DMS114 treated with DMSO at 0.1 percent for 48 hours (cell line): ENCODE data around the gene PFAS.
"Not testable (repeated sequence)": the region's sequence is repeated elsewhere in the genome, so short reads cannot be mapped to it uniquely, and the experiment has no call there.

ENCODE experiments used
- DNase-seq: peaks from one replicate; lab custom pipeline; 2025; ENCODE audit not compliant: unreplicated experiment; lab: John Stamatoyannopoulos, UW

Gene PFAS

DNA sequence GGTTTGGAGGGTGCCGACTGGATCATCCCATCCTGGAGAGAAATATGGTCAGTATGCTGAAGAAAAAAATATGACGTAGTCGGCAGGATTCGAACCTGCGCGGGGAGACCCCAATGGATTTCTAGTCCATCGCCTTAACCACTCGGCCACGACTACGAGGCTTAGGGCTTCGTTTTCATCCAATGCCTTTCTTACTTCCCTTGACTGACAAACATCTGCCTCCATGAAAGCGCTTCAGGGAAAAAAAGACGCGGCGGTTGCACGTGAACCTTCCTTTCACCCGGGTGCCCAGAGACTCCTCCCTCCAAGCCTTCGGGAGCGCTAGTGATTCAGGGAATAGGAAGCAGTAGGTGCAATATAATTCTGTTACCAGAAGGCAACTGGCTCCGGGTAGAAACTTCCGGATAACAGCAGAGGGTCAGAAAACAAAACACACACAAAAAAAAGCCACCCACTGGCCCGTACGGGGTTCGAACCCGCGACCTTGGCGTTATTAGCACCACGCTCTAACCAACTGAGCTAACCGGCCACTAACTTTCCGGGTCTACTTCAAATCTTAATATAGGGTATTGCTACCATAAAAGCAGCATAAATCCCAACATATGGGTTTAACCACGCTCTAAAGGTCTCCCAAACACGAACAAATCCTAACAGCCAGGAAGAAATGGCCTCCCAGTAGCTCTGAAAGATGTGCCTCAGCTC is 22.4 kb upstream of the PFAS start:
- DNase-seq: no peak

DNA sequence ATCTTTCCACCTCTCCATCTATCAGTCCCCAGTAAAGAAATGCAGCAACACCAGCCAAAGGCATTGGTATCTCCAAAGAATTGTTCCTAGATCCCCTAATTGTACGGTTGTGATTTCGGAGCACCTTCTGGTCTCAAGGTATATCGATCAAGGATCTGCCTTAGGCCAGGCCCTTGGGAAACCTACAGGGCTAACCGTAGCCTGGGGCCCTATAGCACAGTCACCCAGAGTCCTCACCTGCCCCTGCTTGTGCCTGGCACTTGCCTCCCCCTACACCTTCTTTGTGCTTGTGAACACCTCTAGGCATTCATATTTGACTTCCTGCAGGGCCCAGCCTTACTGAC is 21.9 kb upstream of the PFAS start:
- DNase-seq: no peak

DNA sequence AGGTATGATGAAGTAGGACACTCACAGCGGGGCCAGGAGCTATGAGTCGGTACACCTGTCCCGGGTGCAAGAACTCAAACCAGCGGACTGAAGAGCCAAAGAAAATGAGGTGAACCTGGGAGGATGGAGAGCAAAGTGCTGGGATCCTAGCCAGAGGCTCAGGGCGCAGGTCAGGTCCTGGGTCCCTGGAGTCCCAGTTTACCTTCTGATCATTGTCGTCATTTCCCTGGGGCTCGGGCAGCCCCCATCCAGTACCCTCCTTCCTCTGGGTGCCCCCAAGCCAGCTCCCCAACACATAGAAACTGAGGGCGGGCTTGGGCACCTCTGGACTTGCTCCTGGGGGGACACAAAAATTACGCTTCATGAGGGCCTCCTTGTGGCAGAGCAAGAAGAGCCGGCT is 17.4 kb upstream of the PFAS start:
- DNase-seq: no peak

DNA sequence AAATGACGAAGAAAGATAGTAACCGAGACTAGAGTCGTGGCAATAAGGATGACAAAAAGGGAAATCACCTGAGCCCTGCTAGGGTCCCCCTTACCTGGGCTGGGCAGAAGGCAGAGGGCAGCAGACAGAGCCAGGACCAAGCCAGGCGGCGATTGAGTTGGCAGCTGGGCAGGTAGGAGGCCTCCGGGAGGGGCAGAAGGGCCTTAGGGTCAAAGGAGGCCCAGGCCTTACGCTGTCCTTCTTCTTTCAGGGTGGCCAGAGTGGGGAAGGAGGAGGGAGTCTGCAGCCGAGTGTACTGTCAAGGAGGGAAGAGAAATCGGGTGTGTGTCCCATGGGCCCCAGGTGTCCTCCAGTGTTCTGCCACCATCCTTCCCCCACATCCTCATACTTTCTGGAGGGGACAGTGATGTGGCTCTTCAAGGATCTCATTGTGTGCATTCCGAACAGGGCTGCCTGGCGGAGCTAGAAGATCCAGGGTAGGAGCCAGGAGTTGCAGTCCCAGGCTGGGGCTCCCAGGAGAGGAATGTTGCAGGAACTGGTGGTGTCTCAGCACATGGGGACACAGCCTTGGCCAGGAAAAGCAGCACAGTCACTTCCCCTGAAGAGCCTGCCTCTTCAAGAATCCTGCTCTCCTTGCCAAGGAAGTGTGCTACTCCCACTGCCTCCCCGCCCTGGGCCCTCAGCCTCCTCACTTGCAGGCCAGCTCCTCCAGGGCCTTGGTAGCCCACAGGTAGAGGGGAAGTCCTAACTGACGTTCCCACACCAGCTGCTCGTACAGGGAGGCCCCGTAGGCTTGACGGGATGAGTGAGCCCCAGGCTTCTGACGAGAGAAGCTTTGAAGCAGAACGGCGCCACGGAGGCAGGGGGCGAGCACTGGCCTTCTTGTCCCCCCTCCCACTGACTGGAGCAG is 14.5 kb upstream of the PFAS start:
- DNase-seq: no peak

DNA sequence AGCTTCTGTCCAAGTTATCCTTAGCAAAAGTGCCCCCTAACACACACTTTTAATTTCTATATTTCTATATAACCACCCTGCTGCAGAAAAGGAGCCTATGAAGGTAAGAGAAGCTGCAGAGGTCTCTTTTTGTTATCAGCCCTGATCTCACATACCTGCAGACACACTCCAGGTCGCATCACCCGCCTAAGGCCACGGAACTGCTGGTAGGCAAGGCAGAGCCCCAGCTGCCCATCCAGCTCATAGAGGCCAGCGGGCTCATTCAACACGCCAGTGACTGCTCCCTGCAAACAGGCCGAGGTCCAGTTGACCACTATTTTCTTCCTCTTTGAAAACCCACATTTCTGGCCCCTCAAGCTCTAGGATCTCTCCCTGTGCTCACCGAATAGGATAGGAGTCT is 13.4 kb upstream of the PFAS start:
- no peak for DNase-seq

DNA sequence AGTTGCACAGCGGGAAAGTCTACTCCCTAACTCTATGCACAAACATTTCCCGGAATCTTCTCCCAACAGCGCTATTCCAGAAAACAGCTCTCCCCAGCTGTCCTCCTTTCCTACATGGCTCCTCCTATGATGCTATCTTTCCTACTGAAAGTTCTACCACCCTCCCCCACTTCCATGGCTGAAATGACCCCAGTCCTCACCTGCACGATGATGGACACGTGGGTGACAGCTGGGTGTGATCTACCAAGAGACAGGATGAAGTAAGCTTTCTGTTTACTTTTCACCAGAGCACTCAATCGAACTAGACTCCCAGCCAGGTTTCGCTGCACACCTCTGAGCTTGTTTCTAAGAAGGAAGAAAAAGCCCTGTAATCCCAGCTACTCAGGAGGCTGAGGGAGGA is 11.9 kb upstream of the PFAS start:
- DNase-seq: no peak

DNA sequence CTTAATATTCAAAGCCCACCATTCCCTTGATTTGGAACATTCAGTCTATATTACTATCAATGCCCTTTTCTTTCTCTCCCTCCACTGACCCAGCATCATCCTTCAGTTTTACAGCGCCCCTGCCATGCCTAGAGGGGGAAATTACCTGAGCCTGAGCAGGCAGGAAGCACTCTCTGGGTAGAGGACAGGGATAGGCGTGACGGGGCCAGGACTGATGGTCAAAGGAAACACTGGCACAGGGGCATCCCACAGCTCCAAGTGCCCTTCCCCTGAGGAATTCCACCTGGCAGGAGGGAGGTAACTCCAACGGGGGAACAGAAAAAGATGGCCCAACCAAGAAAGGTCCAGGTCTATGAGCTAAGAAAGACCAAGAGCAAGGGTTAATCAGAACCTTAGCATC is 11.2 kb upstream of the PFAS start:
- DNase-seq: no peak

DNA sequence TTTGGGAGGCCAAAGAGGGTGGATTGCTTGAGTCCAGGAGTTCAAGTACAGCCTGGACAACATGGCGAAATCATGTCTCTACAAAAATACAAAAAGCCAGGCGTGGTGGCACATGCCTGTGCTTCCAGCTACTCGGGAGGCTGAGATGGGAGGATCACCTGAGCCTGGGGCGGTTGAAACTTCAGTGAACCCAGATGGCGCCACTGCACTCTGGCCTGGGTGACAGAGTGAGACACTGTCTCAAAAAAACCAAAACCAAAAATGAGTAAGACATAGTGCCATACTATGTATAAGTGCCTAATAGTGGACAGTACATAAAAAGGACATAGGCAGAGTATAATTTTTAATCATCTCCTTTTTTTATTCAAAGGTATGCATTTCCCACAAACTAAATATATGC is 5.3 kb upstream of the PFAS start:
- DNase-seq: no peak

DNA sequence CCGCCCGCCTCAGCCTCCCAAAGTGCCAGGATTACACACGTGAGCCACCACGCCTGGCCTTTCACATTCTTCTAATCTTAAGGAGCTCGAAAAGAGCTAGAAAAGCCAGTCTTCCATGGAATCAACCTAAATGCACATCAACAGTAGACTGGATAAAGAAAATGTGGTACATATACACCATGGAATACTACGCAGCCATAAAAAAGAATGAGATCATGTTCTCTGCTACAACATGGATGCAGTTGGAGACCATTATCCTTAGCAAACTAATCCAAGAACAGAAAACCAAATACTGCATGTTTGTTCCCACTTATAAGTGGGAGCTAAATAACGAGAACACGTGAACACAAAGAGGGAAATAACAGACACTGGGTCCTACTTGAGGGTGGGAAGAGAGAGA is 4.3 kb upstream of the PFAS start:
- DNase-seq: no peak

DNA sequence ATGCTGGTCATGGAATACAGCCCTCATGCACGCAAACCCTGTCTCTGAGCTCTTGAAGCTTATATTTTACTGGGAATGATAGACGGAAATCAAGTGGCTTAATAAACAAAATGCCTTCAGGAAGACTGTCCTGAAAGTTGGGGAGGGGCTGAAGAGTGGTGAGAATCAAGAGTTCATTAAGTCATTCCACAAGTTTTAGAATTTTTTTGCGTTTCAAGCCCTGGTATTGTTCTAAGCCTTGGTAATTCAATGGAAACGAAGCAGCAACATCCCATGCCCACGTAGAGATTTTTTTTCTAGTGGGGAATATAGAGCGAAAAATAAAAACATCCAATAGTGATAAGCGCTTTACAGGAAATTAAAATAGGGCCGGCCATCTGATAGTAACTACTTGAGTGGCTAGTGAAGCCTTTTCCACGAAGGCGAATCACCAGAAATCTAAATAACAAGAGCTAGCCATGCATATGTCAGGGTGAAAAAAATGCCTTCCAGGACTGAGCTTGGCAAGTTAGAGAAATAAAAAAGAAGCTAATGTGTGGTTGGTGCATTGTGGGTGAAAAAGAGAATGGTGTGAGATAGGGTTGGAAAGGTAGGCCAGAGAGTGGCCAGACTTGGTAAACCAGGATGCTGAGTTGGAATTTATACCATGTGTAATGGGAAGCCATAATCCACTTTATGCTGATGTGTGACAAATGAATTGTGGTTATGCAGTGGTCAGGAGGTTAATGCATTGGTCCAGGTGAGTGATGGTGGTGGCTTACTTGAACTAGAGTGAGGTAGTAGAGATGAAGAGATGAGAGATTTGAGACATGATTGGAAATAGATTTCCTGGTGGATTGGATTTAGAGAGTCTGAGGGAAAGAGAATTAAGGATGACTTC is 772 bp downstream of the PFAS start:
- no peak for DNase-seq

DNA sequence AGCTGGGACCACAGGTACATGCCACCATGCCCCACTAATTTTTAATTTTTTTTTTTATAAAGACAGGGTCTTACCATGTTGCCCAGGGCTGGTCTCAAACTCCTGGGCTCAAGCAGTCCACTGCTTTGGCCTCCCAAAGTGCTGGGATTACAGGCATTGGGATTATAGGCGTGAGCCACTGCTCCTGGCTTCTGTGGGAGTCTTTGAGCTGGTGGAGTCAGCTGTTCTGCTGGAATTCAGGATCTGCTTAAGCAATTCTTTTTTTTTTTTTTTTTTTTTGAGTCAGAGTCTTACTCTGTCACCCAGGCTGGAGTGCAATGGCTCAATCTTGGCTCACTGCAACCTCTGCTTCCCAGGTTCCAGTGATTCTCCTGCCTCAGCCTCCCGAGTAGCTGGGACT is 2.3 kb downstream of the PFAS start:
- DNase-seq: not testable (repeated sequence)

DNA sequence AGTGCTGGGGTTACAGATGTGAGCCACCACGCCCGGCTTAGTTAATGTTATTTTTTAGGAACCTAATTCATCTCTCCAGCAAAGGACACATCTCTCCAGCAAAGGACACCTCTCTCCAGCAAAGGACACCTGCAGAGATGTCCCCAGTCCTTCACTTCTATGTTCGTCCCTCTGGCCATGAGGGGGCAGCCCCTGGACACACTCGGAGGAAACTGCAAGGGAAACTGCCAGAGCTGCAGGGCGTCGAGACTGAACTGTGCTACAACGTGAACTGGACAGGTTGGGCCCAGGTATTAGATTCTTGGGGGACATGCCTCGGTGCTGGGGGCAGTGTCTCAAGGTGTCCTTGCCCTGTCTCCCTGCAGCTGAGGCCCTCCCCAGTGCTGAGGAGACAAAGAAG is 4.7 kb downstream of the PFAS start:
- peak; percentile 7 for DNase-seq

DNA sequence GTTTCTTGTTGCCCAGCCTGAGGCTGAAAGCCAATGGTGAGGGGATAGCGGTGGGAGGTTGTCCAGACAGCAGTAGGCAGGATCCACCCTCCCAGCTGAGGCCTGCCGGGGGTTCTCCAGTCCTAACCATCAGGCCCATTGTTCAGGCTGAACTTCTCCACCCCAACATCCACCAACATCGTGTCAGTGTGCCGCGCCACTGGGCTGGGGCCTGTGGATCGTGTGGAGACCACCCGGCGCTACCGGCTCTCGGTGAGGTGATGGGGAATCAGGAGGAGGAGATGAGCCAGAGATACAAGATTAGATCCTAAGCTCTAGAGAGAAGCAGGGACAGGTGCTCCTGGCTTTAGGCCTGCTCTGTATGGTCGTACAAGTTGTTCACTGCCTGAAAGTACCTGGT is 5.8 kb downstream of the PFAS start:
- no peak for DNase-seq

DNA sequence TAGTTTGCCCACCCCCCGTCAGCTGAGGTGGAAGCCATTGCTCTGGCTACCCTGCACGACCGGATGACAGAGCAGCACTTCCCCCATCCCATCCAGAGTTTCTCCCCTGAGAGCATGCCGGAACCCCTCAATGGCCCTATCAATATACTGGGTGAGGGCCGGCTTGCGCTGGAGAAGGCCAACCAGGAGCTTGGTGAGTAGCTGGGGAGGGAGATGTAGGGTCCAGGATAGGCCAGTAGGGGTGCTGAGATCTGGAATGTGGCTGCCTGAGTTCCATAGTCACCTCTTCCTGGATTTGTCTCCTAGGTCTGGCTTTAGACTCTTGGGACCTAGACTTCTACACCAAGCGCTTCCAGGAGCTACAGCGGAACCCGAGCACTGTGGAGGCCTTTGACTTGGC is 6.4 kb downstream of the PFAS start:
- DNase-seq: no peak

DNA sequence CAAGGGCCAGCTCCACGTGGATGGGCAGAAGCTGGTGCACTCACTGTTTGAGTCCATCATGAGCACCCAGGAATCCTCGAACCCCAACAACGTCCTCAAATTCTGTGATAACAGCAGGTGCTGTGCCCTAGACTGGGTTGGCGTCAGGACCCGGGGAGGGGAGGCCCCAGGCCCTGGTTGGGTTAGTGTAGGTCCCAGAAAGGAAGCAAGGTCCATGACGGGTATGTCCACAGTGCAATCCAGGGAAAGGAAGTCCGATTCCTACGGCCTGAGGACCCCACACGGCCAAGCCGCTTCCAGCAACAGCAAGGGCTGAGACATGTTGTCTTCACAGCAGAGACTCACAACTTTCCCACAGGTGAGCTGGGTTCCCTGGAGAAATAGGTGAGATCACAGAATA is 7.2 kb downstream of the PFAS start:
- no peak for DNase-seq

DNA sequence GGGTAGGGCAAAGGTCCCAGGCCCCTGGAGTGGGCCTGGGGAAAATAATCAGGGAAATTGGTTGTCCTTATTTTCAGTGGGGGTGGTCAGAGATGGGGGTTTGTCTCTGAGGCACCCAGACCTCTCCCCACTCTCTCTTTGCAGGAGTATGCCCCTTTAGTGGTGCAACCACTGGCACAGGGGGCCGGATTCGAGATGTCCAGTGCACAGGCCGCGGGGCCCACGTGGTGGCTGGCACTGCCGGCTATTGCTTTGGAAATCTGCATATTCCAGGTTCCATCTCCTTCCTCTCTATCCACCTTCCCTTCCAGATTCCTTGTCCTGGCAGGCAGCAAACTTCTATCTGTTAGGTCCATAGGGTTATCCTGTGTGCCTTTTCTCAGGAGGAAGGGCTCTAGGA is 7.6 kb downstream of the PFAS start:
- DNase-seq: no peak

DNA sequence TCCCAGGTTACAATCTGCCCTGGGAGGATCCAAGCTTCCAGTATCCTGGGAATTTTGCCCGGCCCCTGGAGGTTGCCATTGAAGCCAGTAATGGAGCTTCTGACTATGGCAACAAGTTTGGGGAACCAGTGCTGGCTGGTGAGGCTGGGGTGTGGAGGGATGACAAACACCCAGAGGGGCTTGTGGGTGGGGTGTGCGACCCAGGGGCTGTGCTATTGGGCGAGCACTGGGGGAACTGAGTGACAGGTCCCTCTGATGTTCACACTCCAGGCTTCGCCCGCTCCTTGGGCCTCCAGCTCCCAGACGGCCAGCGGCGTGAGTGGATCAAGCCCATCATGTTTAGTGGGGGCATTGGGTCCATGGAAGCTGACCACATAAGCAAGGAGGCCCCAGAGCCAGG is 8.7 kb downstream of the PFAS start:
- no peak for DNase-seq

DNA sequence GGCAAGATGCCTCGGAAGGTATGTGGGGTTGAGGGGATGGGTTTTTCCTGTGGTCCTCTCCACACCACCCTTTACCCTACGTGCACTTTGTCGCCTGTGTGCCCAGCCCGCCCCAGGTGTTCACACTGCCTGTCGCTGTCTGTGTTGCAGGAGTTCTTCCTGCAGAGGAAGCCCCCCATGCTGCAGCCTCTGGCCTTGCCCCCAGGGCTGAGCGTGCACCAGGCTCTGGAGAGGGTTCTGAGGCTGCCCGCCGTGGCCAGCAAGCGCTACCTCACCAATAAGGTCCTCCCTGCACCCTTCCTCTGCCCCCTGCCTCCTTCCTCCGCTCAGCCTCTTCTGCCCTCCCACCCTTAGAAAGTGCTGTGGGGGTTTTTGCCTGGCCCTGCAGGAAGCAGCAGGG is 15.2 kb downstream of the PFAS start:
- no peak for DNase-seq

DNA sequence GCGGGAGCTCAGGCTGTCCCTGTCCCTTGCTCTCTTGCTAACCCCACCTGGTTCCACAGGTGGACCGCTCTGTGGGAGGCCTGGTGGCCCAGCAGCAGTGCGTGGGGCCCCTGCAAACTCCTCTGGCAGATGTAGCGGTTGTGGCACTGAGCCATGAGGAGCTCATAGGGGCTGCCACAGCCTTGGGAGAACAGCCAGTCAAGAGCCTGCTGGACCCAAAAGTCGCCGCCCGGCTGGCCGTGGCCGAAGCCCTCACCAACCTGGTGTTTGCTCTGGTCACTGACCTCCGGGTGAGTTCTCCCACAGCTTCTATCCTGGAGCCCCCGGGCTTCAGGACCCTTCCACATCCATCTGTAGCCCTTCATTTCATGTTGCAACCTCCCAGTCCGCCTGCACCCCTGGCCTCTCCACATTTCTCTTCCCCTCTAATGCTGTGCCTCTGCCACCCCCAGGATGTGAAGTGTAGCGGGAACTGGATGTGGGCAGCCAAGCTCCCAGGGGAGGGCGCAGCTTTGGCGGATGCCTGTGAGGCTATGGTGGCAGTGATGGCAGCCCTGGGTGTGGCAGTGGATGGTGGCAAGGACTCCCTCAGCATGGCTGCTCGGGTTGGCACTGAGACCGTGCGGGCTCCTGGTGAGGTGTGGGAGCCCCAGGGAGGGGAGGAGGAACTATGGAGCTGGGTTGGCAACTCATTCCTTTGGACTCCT is 15.9 kb downstream of the PFAS start:
- no peak for DNase-seq

DNA sequence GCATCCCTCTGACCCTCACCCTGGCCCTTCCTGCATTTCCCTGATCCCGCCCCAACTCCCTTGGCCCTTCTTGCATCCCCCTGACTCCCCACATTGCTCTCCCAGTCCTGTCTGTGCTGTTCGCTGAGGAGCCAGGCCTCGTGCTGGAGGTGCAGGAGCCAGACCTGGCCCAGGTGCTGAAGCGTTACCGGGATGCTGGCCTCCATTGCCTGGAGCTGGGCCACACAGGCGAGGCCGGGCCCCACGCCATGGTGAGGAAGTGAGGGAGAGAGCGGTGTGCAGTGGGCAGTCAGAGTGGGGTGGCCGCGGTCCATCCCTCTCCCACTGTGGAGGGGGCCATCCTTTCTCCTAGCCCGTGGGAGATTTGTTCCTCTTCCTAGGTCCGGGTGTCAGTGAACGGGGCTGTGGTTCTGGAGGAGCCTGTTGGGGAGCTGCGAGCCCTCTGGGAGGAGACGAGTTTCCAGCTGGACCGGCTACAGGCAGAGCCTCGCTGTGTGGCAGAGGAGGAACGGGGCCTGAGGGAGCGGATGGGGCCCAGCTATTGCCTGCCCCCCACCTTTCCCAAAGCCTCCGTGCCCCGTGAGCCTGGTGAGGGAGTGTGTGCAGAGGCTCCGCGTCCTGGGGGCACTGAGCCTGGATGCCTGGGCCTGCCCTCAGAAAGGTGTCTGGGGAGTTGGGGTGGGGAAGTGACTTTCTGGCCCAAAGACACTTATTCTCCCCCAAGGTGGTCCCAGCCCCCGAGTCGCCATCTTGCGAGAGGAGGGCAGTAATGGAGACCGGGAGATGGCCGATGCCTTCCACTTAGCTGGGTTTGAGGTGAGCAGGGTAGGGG is 17.8 kb downstream of the PFAS start:
- no peak for DNase-seq
